ENCODE measurements around the gene STX18. TPM values are rescaled to one million over a fixed set of nuclear protein-coding genes. Genes with fewer than 3 reads are reported as not detected.

The STX18 gene
- total RNA-seq, 4 donors from 2014 or later = 17.8 to 25.4 (median 23.4) TPM

- H3K4me3 ChIP-seq = no peak overlapping the region
- H3K9me3 ChIP-seq = no peaks in the 10 kb centered on the region
- 88 to 90% methylated on average over 6 to 12 of the region's 27 CpGs for WGBS, 2 donors (ENCODE audit: low coverage in 1 of 2)
- H3K27ac ChIP-seq = no peak overlapping the region
- ATAC-seq = no peak
- H3K4me1 ChIP-seq = no peaks in the 10 kb centered on the region
- H3K27me3 ChIP-seq = no peaks in the 10 kb centered on the region
- H3K36me3 ChIP-seq = peaks cover 0 to 60% of the 10 kb centered on the region in 2 donors
- TF ChIP-seq POLR2A (IDR thresholded peaks at IDR 0.05) (no peak), EP300 (IDR thresholded peaks at IDR 0.05) (no peak), POLR2AphosphoS5 (IDR thresholded peaks at IDR 0.05) (no peak), CTCF (IDR thresholded peaks at IDR 0.05) (no peak)
Observed at GRCh38 chr4:4415806-4416805, 125.7 kb downstream of the STX18 start.

- H3K27ac ChIP-seq = no peak overlapping the region
- no peaks in the 10 kb centered on the region for H3K9me3 ChIP-seq
- TF ChIP-seq CTCF (IDR thresholded peaks at IDR 0.05) = no peak
- TF ChIP-seq POLR2A (IDR thresholded peaks at IDR 0.05) = no peak
- TF ChIP-seq EP300 (IDR thresholded peaks at IDR 0.05) = no peak
- no peak for TF ChIP-seq POLR2AphosphoS5 (IDR thresholded peaks at IDR 0.05)
- ATAC-seq = no peak
- WGBS, 2 donors (ENCODE audit: low coverage in 1 of 2) = 90 to 93% methylated on average over 2 to 3 of the region's 19 CpGs
- no peaks in the 10 kb centered on the region for H3K4me1 ChIP-seq
- peaks cover 0 to 52% of the 10 kb centered on the region in 2 donors for H3K36me3 ChIP-seq
- no peaks in the 10 kb centered on the region for H3K27me3 ChIP-seq
- H3K4me3 ChIP-seq = no peak overlapping the region
Observed at GRCh38 chr4:4415107-4415805, 126.6 kb downstream of the STX18 start.

GRCh38 chr4:4413806-4414205, 128.0 kb downstream of the STX18 start:
- 75 to 100% methylated on average over 1 to 6 of the region's 7 CpGs for WGBS, 2 donors (ENCODE audit: low coverage in 1 of 2)
- no peak for ATAC-seq

GRCh38 chr4:4413373-4413725, 128.5 kb downstream of the STX18 start:
- no peak overlapping the region for H3K27ac ChIP-seq
- WGBS, 2 donors (ENCODE audit: low coverage in 1 of 2) = 83% methylated on average over 1 of the region's 10 CpGs; no CpG with 5 or more reads in 1 of the 2 donors

More at GRCh38 chr4:4413806-4414205, 128.0 kb downstream of the STX18 start:
- Histone ChIP-seq H3K9me3 (no peaks in the 10 kb centered on the region), H3K4me1 (no peaks in the 10 kb centered on the region), H3K36me3 (peaks cover 0 to 37% of the 10 kb centered on the region in 2 donors), H3K4me3 (no peak overlapping the region), H3K27me3 (no peaks in the 10 kb centered on the region), H3K27ac (no peak overlapping the region)
- TF ChIP-seq EP300 (IDR thresholded peaks at IDR 0.05) (no peak), CTCF (IDR thresholded peaks at IDR 0.05) (no peak), POLR2AphosphoS5 (IDR thresholded peaks at IDR 0.05) (no peak)

More at GRCh38 chr4:4413373-4413725, 128.5 kb downstream of the STX18 start:
- H3K9me3 ChIP-seq = no peaks in the 10 kb centered on the region
- no peaks in the 10 kb centered on the region for H3K27me3 ChIP-seq
- ATAC-seq = no peak
- H3K4me3 ChIP-seq = no peak overlapping the region
- TF ChIP-seq POLR2AphosphoS5 (IDR thresholded peaks at IDR 0.05) (no peak), EP300 (IDR thresholded peaks at IDR 0.05) (no peak), CTCF (IDR thresholded peaks at IDR 0.05) (no peak), POLR2A (IDR thresholded peaks at IDR 0.05) (no peak)
- peaks cover 0 to 33% of the 10 kb centered on the region in 2 donors for H3K36me3 ChIP-seq
- no peaks in the 10 kb centered on the region for H3K4me1 ChIP-seq
